Measurements from ENCODE around the gene ACAD9. TPM values are rescaled to one million over a fixed set of nuclear protein-coding genes. Genes with fewer than 3 reads are reported as not detected.

ACAD9 gene
- total and polyA plus RNA-seq, 10 of the 15 experiments (the other 5 are each of a cell fraction or from before 2014, with no cell fraction given) = 12.7 to 63.1 (median 43.7) TPM

DNA sequence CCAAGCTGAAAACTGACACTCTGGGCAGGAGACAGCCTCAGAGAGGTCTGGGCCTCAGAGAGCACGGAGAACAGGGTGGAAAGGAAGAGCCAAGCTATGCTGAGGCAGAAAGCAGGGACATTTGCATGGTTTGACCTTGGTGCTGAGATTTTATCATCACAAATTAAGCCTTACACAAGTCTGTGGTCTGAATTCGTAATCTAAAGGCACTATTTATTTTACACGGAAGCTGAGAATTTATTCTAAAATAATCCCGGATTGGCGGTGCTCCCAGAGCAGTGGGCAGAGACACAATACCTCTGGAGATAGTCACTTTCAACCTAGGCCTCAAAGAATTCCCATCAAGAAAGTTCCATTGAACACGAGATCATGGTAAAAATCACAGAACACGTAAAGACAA, 67.0 kb downstream of the ACAD9 start:
- WGBS (ENCODE audit: insufficient coverage, insufficient replicate concordance, low lambda C conversion rate, missing lambda C conversion rate) = 36% methylated on average over 7 of the region's 7 CpGs

More for the DNA sequence above, 67.0 kb downstream of the ACAD9 start:
- intact Hi-C loops (cut with micrococcal nuclease; ENCODE audit: unreplicated experiment) (no loop called here), in situ Hi-C loops (cut with MboI) (no loop called here)
- H3K36me3 ChIP-seq (ENCODE audit: control insufficient read depth in 2 of 2, insufficient read depth in 2 of 2, low read length in 1 of 2) = no peaks in the 10 kb centered on the region
- H3K4me3 ChIP-seq = no peak overlapping the region
- SMC1A ChIA-PET (ENCODE audit: uncharacterized antibody, unreplicated experiment) = no interaction called here
- BruUV-seq (replicated peaks) = no TSS peak
- H3K9me3 ChIP-seq (replicated peaks; ENCODE audit: control insufficient read depth, insufficient read depth, low read length) = no peaks in the 10 kb centered on the region
- RAD21 ChIA-PET (ENCODE audit: unreplicated experiment) = no interaction called here
- H3K9ac ChIP-seq (ENCODE audit: control insufficient read depth, insufficient read depth, low read length) = no peak overlapping the region
- FAIRE-seq (no peak), ATAC-seq (no peak), DNase-seq (ENCODE audit: low read depth, low spot score) (no peak)
- no peaks in the 10 kb centered on the region for H3K4me1 ChIP-seq (ENCODE audit: control insufficient read depth, insufficient read depth, low read length)
- POLR2A ChIA-PET = no interaction called here
- no peaks in the 10 kb centered on the region for H3K79me2 ChIP-seq (ENCODE audit: control insufficient read depth, insufficient read depth, low read length)
- H2AFZ ChIP-seq (ENCODE audit: control insufficient read depth, low read depth, low read length) = no peak overlapping the region
- no peak overlapping the region for H3K27ac ChIP-seq (ENCODE audit: control insufficient read depth, insufficient read depth)
- CTCF ChIA-PET = interaction anchor here (1.8 kb wide), 1 partner anchor 23 kb away, joined by 4 read pairs; no protein-coding TSS in a partner anchor
- no peaks in the 10 kb centered on the region for H4K20me1 ChIP-seq (ENCODE audit: control insufficient read depth, insufficient read depth)
- TF ChIP-seq CEBPB (IDR thresholded peaks at IDR 0.05; ENCODE audit: borderline replicate concordance in 1 of 2, low read depth in 2 of 2, low read length in 2 of 2) (no peak), POLR2AphosphoS2 (IDR thresholded peaks at IDR 0.05; ENCODE audit: low read depth, low read length) (no peak), NR2C2 (IDR thresholded peaks at IDR 0.05; ENCODE audit: borderline replicate concordance, control insufficient read depth, insufficient read length, low read depth) (no peak), NR2F1 (conservative IDR thresholded peaks at IDR 0.05) (no peak), ZNF207 (IDR thresholded peaks at IDR 0.05; ENCODE audit: borderline replicate concordance) (no peak), IKZF2 (IDR thresholded peaks at IDR 0.05) (no peak), ZNF622 (IDR thresholded peaks at IDR 0.05) (no peak), STAT1 (conservative IDR thresholded peaks at IDR 0.05) (no peak), MEF2A (IDR thresholded peaks at IDR 0.05; ENCODE audit: insufficient read depth, low read depth, low read length) (no peak), NBN (IDR thresholded peaks at IDR 0.05) (no peak), STAT3 (IDR thresholded peaks at IDR 0.05; ENCODE audit: low read depth, low read length) (no peak), KLF5 (IDR thresholded peaks at IDR 0.05; ENCODE audit: partially characterized antibody) (no peak), NFIC (IDR thresholded peaks at IDR 0.05; ENCODE audit: low read depth, low read length) (no peak)
- TF ChIP-seq, protein P1, sequence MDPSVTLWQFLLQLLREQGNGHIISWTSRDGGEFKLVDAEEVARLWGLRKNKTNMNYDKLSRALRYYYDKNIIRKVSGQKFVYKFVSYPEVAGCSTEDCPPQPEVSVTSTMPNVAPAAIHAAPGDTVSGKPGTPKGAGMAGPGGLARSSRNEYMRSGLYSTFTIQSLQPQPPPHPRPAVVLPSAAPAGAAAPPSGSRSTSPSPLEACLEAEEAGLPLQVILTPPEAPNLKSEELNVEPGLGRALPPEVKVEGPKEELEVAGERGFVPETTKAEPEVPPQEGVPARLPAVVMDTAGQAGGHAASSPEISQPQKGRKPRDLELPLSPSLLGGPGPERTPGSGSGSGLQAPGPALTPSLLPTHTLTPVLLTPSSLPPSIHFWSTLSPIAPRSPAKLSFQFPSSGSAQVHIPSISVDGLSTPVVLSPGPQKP (IDR thresholded peaks at IDR 0.05; ENCODE audit: low read depth, low read length) = no peak
- TF ChIP-seq, protein P2, sequence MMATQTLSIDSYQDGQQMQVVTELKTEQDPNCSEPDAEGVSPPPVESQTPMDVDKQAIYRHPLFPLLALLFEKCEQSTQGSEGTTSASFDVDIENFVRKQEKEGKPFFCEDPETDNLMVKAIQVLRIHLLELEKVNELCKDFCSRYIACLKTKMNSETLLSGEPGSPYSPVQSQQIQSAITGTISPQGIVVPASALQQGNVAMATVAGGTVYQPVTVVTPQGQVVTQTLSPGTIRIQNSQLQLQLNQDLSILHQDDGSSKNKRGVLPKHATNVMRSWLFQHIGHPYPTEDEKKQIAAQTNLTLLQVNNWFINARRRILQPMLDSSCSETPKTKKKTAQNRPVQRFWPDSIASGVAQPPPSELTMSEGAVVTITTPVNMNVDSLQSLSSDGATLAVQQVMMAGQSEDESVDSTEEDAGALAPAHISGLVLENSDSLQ (IDR thresholded peaks at IDR 0.05) = no peak
- TF ChIP-seq, protein P3, sequence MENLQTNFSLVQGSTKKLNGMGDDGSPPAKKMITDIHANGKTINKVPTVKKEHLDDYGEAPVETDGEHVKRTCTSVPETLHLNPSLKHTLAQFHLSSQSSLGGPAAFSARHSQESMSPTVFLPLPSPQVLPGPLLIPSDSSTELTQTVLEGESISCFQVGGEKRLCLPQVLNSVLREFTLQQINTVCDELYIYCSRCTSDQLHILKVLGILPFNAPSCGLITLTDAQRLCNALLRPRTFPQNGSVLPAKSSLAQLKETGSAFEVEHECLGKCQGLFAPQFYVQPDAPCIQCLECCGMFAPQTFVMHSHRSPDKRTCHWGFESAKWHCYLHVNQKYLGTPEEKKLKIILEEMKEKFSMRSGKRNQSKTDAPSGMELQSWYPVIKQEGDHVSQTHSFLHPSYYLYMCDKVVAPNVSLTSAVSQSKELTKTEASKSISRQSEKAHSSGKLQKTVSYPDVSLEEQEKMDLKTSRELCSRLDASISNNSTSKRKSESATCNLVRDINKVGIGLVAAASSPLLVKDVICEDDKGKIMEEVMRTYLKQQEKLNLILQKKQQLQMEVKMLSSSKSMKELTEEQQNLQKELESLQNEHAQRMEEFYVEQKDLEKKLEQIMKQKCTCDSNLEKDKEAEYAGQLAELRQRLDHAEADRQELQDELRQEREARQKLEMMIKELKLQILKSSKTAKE (IDR thresholded peaks at IDR 0.05; ENCODE audit: low read depth, poor library complexity, severe bottlenecking) = no peak
- H3K4me2 ChIP-seq (ENCODE audit: control insufficient read depth, insufficient read depth) = no peak overlapping the region
- no peaks in the 10 kb centered on the region; a peak in 2 of 4 replicates for H3K27me3 ChIP-seq (replicated peaks in 1 of 2; ENCODE audit: control insufficient read depth in 2 of 2, insufficient read depth in 2 of 2, low read length in 1 of 2)

Data from GM12878 (cell line).